Naive thymus-derived CD8-positive, alpha-beta T cell (primary cell): Measurements from ENCODE around the gene TTLL5. TPM values are rescaled to one million over a fixed set of nuclear protein-coding genes. Genes with fewer than 3 reads are reported as not detected.

Experiments used
- ATAC-seq, 2 donors: fragments of 150-1000 bp; cut with Tn5 transposase in 1 of 2; sonication (Bioruptor Pico), chemical (Tn5 transposase) in 1 of 2; 1 replicate in 1 of 2; 2 replicates in 1 of 2; pipeline ENCODE4 v1.10.0; 2021; ENCODE audit warnings: mild to moderate bottlenecking in 2 of 2, moderate library complexity in 2 of 2
- POLR2A ChIA-PET: fragments of 350-600 bp; sonication (Branson Sonifier 250); formaldehyde crosslinking; loops from one replicate; lab custom pipeline; 2021; ENCODE audit warnings: antibody characterized with exemption; lab: Charles Lee
- DNase-seq, 10 donors: peaks; one replicate each; pipeline versions ENCODE4 v3.0.0 to v3.0.0-alpha.2; 2020 to 2022
- H3K27ac Mint-ChIP-seq, 10 donors: one replicate each; pipeline ENCODE4 v1.8.0; 2020 to 2022; ENCODE audit warnings: mild to moderate bottlenecking in 10 of 10, mixed read lengths in 10 of 10, moderate library complexity in 4 of 10, inconsistent platforms in 1 of 10
- H3K27me3 Mint-ChIP-seq, 5 donors: one replicate each; pipeline ENCODE4 v1.8.0; 2021 to 2022; ENCODE audit warnings: mixed read lengths in 5 of 5
- H3K36me3 Mint-ChIP-seq, 3 donors: one replicate each; pipeline ENCODE4 v1.8.0; 2020 to 2022; ENCODE audit warnings: mixed read lengths in 3 of 3, mild to moderate bottlenecking in 2 of 3, inconsistent platforms in 1 of 3
- H3K4me1 Mint-ChIP-seq, 4 donors: one replicate each; pipeline ENCODE4 v1.8.0; 2021 to 2022; ENCODE audit warnings: mixed read lengths in 4 of 4
- H3K4me3 Mint-ChIP-seq, 10 donors: one replicate each; pipeline ENCODE4 v1.8.0; 2020 to 2022; ENCODE audit warnings: mild to moderate bottlenecking in 10 of 10, mixed read lengths in 10 of 10, moderate library complexity in 6 of 10, inconsistent platforms in 1 of 10
- H3K9me3 Mint-ChIP-seq, 9 donors: one replicate each; pipeline ENCODE4 v1.8.0; 2020 to 2022; ENCODE audit warnings: mixed read lengths in 9 of 9, mild to moderate bottlenecking in 3 of 9, inconsistent platforms in 1 of 9, moderate library complexity in 1 of 9
- polyA plus RNA-seq, 3 donors: library from polyadenylated mRNA; unstranded; fragments of 300-500 nt; fragmentation: Illumina TruSeq; gene quantifications; one replicate each; pipeline ENCODE4 v1.2.3, GENCODE V29; 2021
- total RNA-seq, 8 experiments: library from RNA in 2 of 8; stranded (reverse) in 2 of 8; gene quantifications; one replicate each; pipeline ENCODE4 v1.2.3 and lab custom pipeline; 2021 to 2026

Gene TTLL5
- total and polyA plus RNA-seq, 5 experiments from 2014 or later, result 5.9 to 19.2 (median 12.1) TPM

DNA sequence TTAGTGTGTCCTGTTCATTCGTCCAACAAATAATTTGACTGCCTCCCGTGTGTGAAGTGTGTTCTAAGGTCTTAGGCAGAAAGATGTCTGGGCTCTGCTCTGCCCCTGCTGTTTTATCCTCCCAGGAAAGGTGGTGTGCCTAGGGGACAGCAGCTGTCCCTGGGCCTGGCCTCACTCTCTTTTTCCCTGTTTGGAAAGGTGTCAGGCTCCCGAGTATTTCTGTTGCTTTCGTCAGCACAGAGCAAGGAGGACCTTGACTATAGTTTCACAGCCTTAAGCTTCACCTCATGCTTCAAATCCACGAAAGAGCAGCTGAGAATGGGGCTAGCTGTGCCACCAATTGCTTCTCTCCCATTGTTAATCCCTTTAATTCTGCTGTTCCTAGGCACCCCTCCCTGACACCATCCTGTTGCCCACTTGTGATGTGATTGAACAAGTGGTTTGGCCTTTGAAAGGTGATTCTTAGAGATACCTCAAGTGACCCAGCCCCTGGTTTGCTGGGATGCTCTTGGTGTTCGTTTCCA lies 266.6 kb downstream of the TTLL5 start:
- ATAC-seq (no peak), DNase-seq (no peak)
- Mint-ChIP-seq H3K36me3 (peaks cover 0 to 16% (median 2%) of the 10 kb centered on the region in 3 donors), H3K27ac (no peak overlapping the region), H3K4me1 (peaks cover 0 to 3% (median 0%) of the 10 kb centered on the region in 4 donors), H3K9me3 (no peaks in the 10 kb centered on the region), H3K4me3 (no peak overlapping the region), H3K27me3 (no peaks in the 10 kb centered on the region)
- POLR2A ChIA-PET, result interaction anchor here (0.5 kb wide), 1 partner anchor 43 kb away, joined by 3 read pairs; no protein-coding TSS in a partner anchor

DNA sequence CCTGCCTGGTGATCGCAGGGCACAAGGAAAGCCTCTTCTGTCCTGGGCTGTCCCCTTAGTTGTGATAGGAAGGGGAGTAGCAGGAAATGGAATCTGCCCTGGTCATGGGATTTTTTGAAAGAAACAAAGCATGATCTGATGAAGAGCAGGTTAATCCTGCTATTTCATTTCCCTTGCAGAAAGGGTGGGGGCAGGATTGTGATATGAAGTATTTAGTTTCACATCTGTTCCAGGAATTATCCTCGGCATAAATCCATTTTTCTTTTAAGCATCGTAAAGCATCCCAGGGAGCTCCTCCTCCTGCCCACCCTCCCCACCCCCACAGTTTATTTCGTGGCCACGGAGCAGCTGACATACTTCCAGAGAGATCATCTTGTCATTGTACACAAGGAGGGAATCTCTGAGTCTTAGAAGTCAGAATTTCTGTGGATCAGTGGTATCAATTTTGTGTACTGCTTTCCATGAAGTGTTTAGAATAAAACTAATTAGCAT lies 267.7 kb downstream of the TTLL5 start:
- H3K36me3 Mint-ChIP-seq, result peaks cover 0 to 13% (median 2%) of the 10 kb centered on the region in 3 donors
- peak overlapping the region in 1 of 10 donors; percentile 7 for H3K27ac Mint-ChIP-seq
- H3K9me3 Mint-ChIP-seq, result no peaks in the 10 kb centered on the region
- H3K27me3 Mint-ChIP-seq, result no peaks in the 10 kb centered on the region
- DNase-seq (no peak), ATAC-seq (no peak)
- POLR2A ChIA-PET, result interaction anchor here (0.7 kb wide), 1 partner anchor 14 kb away, joined by 4 read pairs; no protein-coding TSS in a partner anchor
- H3K4me1 Mint-ChIP-seq, result no peaks in the 10 kb centered on the region
- no peak overlapping the region for H3K4me3 Mint-ChIP-seq

DNA sequence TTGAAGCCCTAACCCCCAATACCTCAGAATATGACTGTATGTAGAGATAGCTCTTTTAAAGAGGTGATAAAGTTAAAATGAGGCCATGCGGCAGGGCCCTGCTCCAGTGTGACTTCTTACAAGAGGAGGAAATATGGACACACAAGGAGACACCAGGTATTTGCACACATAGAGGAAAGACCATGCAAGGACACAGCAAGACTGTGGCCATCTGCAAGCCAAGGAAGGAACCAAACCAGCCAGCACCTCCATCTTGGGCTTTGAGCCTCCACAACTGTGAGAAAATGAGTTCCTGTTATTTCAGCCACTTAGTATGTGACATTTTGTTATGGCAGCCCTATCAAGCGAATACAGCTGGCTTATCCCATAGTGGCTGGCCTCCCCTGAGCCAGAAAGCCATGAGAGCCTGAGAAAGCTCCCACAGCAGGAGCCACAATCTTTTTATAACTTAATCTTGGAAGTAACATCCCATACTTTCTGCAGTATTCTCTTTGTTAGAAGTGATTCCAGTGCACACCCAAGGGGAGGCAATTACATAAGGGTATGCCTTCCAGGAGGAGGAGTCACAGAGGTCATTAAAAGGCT lies 272.8 kb downstream of the TTLL5 start:
- Mint-ChIP-seq H3K4me1 (peaks cover 0 to 6% (median 2%) of the 10 kb centered on the region in 4 donors), H3K36me3 (peaks cover 0 to 20% (median 5%) of the 10 kb centered on the region in 3 donors), H3K27ac (no peak overlapping the region), H3K9me3 (no peaks in the 10 kb centered on the region), H3K27me3 (no peaks in the 10 kb centered on the region), H3K4me3 (no peak overlapping the region)
- POLR2A ChIA-PET, result no interaction called here
- DNase-seq (no peak), ATAC-seq (no peak)

DNA sequence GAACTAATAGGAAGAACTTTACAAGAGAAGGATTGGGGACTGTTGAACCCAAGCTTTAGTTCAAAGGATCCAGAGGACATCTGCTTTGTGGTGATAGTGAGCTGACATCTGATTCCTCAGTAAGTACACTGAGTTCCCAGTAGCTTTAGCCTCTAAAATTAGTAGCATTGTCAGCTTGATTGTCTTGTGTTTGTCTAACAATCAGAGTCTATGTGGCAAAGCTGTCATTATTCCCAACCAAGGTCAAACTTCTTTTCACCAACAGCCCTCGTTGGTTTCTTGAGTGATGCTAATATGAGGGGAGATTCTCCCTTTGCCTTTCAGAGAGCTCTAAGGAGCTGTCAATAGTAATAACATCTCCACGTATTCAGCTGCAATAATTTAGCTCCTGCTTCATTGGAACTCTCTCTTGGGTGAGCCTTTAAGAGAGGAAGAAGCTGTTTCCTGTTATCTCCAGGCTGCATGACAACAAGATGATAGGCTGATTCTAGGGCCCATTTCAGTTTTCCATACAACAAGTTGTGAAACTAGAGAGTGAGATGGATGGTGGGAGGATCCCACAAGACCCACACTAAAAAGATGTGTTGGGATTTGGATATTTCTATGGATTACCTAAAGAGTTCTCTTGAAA lies 274.1 kb downstream of the TTLL5 start:
- H3K27ac Mint-ChIP-seq, result peak overlapping the region in 1 of 10 donors; percentile 12
- no peak overlapping the region for H3K4me3 Mint-ChIP-seq
- POLR2A ChIA-PET, result no interaction called here
- no peaks in the 10 kb centered on the region for H3K9me3 Mint-ChIP-seq
- peaks cover 0 to 20% (median 5%) of the 10 kb centered on the region in 3 donors for H3K36me3 Mint-ChIP-seq
- no peak for DNase-seq
- no peak for ATAC-seq
- no peaks in the 10 kb centered on the region for H3K27me3 Mint-ChIP-seq
- H3K4me1 Mint-ChIP-seq, result peaks cover 0 to 6% (median 2%) of the 10 kb centered on the region in 4 donors

DNA sequence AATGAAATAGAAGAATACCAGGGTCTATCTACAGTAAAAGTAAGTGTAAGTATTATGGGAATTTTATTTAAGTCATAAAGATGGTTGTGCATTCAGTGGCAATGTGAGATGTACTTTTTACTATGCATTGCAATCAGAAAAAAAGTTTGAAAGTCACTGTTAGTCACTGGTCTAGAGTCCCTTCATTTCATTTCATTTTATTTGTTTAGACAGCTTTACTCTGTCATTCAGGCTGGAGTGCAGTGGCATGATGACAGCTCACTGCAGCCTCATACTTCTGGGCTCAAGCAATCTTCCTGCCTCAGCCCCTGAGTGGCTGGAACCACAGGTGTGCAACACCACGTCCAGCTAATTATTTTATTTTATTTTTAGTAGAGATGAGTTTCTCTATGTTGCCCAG lies 278.2 kb downstream of the TTLL5 start:
- no peak for DNase-seq
- Mint-ChIP-seq H3K4me1 (peaks cover 0 to 6% (median 2%) of the 10 kb centered on the region in 4 donors), H3K9me3 (no peaks in the 10 kb centered on the region), H3K27me3 (no peaks in the 10 kb centered on the region), H3K4me3 (no peak overlapping the region), H3K27ac (peak overlapping the region in 1 of 10 donors; percentile 39), H3K36me3 (peaks cover 4 to 23% (median 6%) of the 10 kb centered on the region in 3 donors)
- no peak for ATAC-seq
- POLR2A ChIA-PET, result no interaction called here

DNA sequence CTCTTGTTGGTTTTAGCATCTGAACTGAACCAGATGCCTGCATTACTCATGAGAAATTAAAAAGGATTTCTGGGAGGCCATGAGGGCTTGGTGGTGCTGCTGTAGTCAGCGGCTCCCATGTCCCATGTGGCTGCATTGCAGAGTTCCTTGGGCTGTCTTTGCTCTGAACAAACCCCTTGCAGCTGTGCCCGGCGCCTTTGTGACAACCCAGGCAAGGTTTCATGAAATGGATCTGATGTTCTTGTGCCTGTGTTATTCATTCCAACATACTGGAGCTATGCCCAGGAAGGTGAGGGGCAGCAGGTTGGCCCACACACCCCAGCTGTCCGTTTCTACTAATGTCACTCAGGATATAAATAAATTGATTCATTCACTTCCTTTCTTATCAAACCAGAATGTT lies 280.0 kb downstream of the TTLL5 start:
- no peaks in the 10 kb centered on the region for H3K27me3 Mint-ChIP-seq
- no peaks in the 10 kb centered on the region for H3K9me3 Mint-ChIP-seq
- POLR2A ChIA-PET, result no interaction called here
- H3K4me1 Mint-ChIP-seq, result no peaks in the 10 kb centered on the region
- ATAC-seq, result no peak
- H3K36me3 Mint-ChIP-seq, result peaks cover 4 to 23% (median 6%) of the 10 kb centered on the region in 3 donors
- H3K4me3 Mint-ChIP-seq, result no peak overlapping the region
- no peak overlapping the region for H3K27ac Mint-ChIP-seq
- no peak for DNase-seq

DNA sequence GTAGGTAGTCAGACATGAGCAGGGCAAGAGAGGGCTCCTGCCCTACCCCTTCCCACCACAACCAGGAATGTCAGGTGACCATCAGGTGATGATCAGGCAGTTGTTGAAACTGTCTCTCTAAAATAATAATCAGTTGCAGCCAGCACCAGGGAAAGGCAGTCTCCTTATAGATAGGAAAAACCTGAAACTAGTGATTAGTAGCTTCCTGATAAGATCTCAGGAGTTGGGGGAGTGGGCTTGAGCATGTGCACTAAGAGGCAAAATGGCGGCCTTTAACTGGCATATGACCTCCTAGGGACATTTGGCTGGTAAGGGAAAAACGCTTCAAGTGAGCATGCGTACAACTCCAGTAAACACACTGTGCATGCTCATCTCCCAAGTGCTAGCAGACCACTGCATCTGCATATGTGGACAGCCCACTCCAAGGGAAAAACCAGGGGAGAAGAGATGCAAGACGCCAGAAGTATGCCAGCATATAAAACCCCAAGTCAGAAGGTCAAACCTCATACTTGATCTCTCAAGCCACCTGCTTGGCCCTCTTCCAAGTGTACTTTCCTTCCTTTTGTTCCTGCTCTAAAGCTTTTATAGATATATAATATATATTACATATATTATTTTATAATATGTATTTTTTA lies 283.7 kb downstream of the TTLL5 start:
- DNase-seq (no peak), ATAC-seq (no peak)
- Mint-ChIP-seq H3K36me3 (peaks cover 3 to 19% (median 4%) of the 10 kb centered on the region in 3 donors), H3K4me3 (no peak overlapping the region), H3K4me1 (no peaks in the 10 kb centered on the region), H3K27ac (no peak overlapping the region), H3K27me3 (no peaks in the 10 kb centered on the region), H3K9me3 (no peaks in the 10 kb centered on the region)
- POLR2A ChIA-PET, result no interaction called here

DNA sequence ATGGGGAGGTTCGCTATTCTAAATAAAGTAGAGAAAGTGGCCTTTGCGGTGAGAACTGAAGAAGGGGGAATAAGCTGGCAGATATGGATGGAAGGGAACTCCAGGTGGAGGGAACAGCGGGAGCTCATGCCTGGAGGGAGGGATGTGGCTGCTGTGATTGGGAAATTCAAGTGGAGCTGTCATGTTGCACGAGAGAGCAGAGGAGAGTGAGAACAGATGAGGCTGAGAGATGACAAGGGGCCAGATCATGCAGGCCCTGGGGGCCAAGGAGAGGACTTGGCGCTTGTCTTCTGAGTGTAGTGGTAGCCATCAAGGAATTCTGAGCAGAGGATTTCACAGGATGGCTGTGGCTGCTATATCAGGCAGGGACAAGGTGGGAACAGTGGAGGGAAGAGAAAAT lies 285.7 kb downstream of the TTLL5 start:
- POLR2A ChIA-PET, result no interaction called here
- Mint-ChIP-seq H3K4me3 (no peak overlapping the region), H3K4me1 (no peaks in the 10 kb centered on the region), H3K27me3 (no peaks in the 10 kb centered on the region), H3K9me3 (peaks cover 0 to under 1% (median 0%) of the 10 kb centered on the region in 9 donors), H3K36me3 (peaks cover 4 to 15% (median 7%) of the 10 kb centered on the region in 3 donors), H3K27ac (no peak overlapping the region)
- no peak for ATAC-seq
- DNase-seq, result no peak

DNA sequence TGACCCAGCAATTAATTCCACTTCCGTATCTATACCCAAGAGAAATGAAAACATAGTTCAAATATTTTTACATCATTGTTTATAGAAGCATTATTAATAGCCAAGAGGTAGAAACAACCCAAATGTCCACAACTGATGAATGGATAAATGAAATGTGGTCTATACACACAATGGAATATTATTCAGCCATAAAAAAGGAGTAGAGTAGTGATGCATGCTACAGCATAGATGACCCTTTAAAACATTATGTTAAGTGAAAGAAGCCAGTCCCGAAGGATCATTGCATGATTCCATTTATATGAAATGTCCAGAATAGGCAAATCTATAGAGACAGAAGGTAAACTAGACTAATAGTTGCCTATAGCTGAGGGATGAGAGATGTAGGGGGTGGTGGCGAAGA lies 291.4 kb downstream of the TTLL5 start:
- POLR2A ChIA-PET, result no interaction called here
- no peak overlapping the region for H3K4me3 Mint-ChIP-seq
- no peaks in the 10 kb centered on the region for H3K4me1 Mint-ChIP-seq
- no peak for DNase-seq
- H3K9me3 Mint-ChIP-seq, result peaks cover 0 to 9% (median 4%) of the 10 kb centered on the region in 9 donors
- no peaks in the 10 kb centered on the region for H3K27me3 Mint-ChIP-seq
- ATAC-seq, result no peak
- no peak overlapping the region for H3K27ac Mint-ChIP-seq
- H3K36me3 Mint-ChIP-seq, result peaks cover 3 to 11% (median 8%) of the 10 kb centered on the region in 3 donors

DNA sequence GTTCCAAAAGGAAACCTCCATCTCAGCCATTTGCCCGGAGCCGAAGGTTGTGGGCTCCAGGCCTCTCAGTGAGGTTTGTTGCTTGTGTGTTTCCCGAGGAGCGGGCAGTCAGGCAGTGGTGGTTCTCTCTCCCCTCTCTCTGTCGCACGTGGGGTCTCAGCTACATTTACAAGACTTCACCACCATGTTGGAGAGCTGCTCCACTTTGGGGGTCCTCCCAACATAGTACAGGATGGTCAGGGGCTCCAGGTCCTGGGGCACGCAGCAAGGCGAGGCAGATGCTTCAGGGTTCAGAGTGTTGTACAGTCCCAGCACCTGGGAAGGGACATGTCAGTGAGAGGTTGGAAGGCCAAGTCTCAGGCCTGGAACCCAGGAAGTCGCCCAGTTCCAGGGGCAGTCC lies 298.0 kb downstream of the TTLL5 start:
- Mint-ChIP-seq H3K27ac (peak overlapping the region in 1 of 10 donors; percentile 78), H3K27me3 (no peaks in the 10 kb centered on the region), H3K9me3 (no peaks in the 10 kb centered on the region), H3K36me3 (peaks cover 0 to 27% (median 7%) of the 10 kb centered on the region in 3 donors), H3K4me3 (no peak overlapping the region), H3K4me1 (peaks cover 0 to 18% (median 0%) of the 10 kb centered on the region in 4 donors)
- DNase-seq (no peak), ATAC-seq (no peak)
- POLR2A ChIA-PET, result interaction anchor here (0.7 kb wide), 1 partner anchor 53 kb away, joined by 3 read pairs; no protein-coding TSS in a partner anchor

DNA sequence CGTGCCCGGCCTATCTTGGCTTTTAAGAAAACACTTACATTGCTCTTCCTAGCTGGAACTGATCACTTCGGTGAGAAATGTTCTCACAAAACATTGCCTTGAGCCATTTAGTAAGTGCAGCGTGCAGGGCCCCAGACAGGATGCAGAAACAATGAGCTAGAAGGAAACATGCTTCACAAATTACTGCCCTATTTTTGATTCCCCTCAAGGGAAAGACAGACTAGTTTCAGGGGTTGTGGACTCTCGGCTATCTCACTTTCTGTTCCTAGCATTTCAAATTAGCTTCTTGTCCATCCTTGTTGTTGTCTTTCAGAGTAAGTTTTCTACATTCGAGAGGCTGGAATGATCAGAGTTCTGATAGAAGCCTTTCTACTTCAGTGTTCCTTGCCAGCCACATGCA lies 299.2 kb downstream of the TTLL5 start:
- POLR2A ChIA-PET, result interaction anchor here (0.7 kb wide), 1 partner anchor 520 kb away, joined by 6 read pairs; no protein-coding TSS in a partner anchor
- no peak for DNase-seq
- no peaks in the 10 kb centered on the region for H3K9me3 Mint-ChIP-seq
- peaks cover 0 to 18% (median 0%) of the 10 kb centered on the region in 4 donors for H3K4me1 Mint-ChIP-seq
- H3K27ac Mint-ChIP-seq, result peak overlapping the region in 1 of 10 donors; percentile 24
- no peaks in the 10 kb centered on the region for H3K27me3 Mint-ChIP-seq
- H3K4me3 Mint-ChIP-seq, result no peak overlapping the region
- ATAC-seq, result no peak
- H3K36me3 Mint-ChIP-seq, result peaks cover 0 to 36% (median 7%) of the 10 kb centered on the region in 3 donors

DNA sequence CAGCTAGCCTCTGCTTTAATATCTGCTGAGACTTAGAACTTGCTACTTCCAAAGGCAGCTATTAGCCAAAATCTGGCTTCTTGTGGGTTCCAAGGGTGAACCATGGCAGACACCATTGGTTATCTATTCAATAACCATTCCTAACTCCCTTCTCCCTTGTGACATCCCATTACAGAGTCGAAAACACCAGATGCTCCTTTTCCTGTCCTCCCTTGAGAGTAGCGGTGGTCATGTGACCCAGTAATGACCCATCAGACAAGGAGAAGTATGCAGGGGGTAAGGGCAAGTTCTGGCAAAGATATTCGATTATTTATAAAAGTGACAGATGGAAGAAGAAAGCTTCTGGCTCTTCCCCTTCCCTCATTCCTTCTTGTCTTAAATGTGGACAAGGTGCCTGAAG lies 300.6 kb downstream of the TTLL5 start:
- H3K4me3 Mint-ChIP-seq, result no peak overlapping the region
- ATAC-seq (no peak), DNase-seq (no peak)
- H3K4me1 Mint-ChIP-seq, result peaks cover 0 to 18% (median under 1%) of the 10 kb centered on the region in 4 donors
- H3K27me3 Mint-ChIP-seq, result no peaks in the 10 kb centered on the region
- POLR2A ChIA-PET, result no interaction called here
- H3K27ac Mint-ChIP-seq, result no peak overlapping the region
- H3K9me3 Mint-ChIP-seq, result no peaks in the 10 kb centered on the region
- H3K36me3 Mint-ChIP-seq, result peaks cover 5 to 50% (median 9%) of the 10 kb centered on the region in 3 donors
